HG03469 (cell line): ENCODE data around the gene SRXN1.
"Not testable (repeated sequence)": the region's sequence is repeated elsewhere in the genome, so short reads cannot be mapped to it uniquely, and the experiment has no call there.

Source experiments
- ATAC-seq: cut with Tn5 transposase; IDR thresholded peaks from one replicate; pipeline ENCODE4 v1.9.1; 2021; ENCODE audit warnings: mild to moderate bottlenecking, moderate library complexity, moderate number of reproducible peaks; ENCODE audit not compliant: unreplicated experiment

SRXN1 gene

DNA sequence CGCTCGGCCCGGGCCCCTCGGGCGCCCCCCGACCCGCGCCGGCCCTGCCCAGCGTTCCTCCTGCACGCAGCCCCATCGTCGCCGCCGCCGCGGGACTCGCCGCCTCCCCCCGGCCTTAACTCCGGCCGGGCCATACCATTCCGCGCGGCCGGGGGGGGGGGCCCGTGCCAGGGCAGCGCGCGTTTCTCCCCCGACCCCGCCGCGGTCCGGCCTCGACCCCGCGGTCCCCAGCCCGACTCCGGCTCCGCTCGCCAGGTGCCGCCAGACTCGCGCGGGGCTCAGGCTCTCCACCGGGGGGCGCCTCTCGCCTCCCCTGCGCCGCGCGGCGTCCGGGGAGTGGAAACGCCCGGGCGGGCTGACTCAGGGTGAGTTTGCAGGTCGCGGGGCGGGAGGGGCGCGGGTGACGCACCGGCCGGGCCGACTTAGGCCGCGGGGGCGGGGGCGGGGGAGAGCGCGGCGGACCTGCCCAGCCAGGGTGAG, at the start of gene SRXN1:
Gene SRXN1, minus strand, starts transcription at position 91 of the 480 bp plus-strand sequence. Its CDS starts 15 bp downstream, at position 76.
- peak; percentile 42 for ATAC-seq

DNA sequence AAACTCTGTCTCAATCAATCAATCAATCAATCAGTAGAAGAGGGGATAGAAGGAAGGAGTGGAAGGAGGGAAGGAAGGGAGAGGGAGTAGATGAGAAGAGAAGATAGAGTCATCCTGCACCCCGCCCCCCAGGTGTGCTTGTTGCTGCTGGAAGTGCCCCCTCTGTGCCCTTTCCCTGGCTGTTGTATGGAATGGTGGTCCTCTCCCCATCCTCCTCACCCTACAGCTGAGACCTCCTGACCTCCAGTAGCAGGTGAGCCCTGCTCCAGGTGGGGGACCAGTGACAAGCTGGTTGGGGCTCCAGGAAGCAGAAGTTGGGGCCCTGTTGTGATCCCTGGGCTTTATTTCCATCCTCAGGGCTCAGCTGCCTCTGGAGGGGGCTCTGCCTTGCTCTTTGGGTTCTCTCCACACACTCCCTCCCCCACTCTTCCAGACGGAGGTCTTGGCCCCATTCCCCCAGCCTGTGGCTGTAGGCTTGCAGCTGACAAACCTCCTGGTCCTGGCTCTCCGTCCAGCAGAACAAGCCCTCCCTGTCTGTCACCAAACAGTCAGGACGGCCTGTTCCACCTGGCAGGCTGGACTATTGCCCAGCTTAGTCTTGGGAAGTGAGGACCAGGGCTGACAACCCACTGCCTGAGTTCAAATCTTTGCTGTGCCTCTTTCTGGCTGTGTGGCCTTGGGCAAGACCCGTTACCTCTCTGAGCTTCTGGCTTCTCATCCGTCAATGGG, 48.6 kb upstream of the SRXN1 start:
- ATAC-seq, result no peak

DNA sequence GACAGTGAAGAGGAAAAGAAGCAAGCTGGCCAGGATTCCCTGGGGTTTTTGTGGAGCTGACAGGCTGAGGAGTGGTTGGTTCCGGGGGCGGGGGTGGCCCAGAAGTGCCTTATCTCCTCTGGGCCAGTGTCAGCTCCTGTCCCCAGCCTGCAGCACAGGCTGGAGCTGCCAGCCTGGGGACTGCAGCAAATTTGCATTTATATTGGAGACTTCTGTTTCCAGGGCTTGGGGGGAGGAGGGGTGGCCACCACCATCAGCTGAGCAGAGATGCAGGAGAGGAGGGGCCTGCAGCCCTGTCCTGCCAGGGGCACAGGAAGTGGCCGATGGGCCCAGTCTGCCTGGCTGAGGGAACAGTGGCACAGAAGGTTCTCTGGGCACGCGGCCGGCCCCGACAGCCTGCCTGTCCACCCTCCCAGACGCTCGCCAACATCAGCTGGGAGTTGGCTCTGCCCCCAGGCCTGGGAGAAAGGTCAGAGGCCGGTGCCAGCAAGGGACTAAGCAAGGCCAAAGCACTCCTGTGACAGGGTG, 46.9 kb upstream of the SRXN1 start:
- no peak for ATAC-seq

DNA sequence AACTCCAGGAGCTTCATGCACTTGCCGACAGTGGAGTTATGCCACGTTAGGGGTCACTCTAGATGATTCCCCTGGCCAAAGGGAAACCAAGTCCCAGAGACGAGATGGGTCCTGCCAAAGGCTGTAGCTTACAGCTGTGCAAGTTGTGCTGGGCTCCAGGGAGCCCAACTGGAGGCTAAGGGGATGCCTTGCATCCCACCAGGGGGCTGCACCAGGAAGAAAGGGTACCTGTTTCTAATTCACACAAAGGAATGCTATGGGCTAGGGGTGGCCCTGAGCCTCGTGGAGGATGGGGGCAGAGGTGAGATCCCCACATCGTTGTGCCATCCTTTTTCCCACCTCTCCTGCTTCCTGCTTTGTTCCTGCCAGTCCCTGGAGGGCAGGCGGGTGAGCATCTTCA, 46.3 kb upstream of the SRXN1 start:
- ATAC-seq, result no peak

DNA sequence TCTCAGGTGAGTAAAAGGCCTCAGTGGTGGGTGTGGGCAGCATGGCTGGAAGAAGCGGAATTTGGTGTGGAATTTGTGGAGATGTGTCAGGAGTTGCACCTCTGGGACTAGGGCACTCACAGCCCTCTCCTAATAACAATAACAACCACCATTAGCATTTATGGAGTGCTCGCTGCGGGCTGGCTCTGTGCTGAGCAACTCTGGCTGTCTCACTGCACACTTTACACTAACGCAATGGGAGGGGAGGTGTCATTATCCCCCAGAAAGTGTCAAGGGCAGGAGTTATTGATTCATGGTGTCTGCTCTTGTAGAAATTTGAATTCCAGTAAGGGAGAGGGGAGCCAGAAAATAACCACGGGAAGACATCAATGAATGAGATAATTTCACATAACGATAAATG, 45.3 kb upstream of the SRXN1 start:
- ATAC-seq, result no peak

DNA sequence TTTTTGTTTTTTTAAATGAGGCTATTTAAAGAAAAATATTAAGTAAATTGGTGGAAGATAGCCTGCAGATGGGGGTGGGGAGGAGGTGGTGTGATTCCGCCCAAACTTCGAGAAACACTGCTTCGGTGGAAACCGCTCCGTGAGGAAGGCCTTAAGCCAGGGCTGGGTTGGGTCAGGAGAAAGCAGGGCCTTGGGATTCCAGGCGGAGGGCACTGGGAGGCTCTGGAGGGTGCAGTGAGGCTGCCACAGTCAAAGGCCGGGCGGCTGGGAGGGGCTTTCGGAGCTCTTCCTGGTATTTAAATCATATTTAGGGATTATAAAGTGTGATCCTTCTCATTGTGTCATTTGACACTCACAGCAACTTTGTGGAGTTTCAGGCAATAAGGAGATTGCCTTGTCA, 44.8 kb upstream of the SRXN1 start:
- ATAC-seq, result no peak

DNA sequence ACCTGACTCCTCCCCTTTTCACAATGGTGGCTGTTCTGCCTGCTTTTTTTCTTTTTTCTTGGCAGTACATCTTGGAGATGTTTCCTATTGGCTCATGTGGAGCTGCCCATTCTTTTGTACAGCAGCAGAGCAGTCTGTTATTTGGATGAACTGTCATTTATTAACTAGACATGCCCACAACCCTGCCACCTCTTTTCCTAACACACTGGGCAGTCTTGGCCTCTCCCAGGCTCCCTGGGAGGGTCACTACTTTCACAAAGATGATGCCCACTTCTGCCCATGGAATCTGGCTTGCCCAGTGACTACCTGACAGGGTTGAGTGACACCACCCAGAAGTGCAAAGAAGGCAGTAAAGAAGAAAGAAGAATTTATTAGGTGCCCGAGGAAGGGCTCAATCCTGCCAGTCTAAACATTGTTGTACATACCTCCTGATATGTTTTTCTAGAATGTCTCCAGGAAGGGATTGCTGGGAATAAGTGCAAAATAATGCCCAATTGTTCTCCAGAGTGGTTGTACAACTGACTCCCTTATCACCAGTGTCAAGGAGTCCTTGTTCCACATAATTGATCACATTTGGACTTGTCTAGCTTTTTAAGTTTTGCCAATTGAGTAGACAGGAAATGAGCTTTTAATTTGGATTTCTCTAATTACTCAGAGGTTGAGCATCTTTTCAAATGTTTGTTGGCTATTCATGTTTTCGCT, 42.3 kb upstream of the SRXN1 start:
- no peak for ATAC-seq

DNA sequence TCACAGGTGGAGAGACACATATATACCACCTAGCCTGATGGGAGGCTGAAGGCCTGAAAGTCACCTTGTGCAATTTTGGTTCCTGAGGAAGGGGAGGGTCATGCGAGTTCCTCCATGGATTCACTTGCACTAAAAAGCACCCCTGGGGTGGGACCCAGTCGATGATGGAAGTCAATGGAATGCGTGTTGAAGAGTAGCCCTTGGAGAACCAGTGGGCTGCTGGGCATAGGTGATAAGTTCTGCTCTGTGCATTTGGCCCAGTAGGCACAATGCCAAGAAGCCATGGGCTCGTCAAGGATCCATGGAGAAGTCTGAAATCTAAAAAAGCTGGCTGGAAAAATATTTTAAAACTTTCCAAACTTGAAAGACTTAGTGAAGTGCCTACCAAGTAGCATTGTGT, 41.5 kb upstream of the SRXN1 start:
- no peak for ATAC-seq

DNA sequence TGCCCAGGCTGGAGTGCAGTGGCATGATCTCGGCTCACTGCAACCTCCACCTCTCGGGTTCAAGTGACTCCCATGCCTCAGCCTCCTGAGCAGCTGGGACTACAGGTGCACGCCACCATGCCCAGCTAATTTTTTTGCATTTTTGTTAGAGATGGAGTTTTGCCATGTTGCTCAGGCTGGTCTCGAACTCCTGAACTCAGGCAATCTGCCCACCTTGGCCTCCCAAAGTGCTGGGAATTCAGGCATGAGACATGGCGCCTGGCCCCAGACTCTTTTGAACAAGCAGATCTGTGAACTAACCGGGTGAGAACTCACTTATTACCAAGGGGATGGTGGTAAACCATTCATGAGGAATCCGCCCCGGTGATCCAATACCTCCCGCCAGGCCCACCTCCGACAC, 40.8 kb upstream of the SRXN1 start:
- not testable (repeated sequence) for ATAC-seq

DNA sequence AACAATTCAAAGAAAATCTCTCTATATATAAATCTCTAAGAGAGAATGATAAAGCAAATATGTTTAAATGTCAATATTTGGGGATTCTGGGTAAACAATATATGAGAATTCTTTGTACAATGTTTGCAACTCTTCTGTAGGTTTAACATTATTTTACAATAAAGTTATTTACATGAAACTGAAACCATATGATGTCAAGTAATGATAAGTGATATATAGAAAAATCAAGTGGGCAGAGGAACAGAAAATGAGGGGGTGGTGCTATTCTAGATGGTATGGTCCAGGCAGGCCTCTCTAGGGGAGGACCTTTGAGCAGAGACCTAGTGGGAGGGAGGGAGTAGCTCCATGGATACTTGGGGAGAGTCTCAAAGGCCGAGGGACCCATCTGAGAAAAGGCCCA, 39.0 kb upstream of the SRXN1 start:
- ATAC-seq, result no peak

DNA sequence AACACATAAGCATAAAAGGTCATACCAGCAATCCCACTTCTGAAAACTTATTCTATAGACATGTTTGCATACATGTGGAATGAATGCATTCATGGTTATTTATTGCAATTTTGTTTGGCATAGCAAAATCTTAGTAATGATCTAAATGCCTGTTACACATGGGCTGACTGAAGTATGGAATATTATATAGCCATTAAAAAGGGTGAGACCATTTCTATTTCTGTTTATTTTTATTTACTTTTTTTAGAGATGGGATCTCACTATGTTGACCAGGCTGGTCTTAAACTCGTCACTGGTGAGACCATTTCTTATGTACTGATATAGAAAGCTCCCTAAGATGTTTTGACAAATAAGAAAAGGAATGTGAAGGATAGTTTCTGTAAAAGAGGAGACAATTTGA, 36.9 kb upstream of the SRXN1 start:
- ATAC-seq, result no peak

DNA sequence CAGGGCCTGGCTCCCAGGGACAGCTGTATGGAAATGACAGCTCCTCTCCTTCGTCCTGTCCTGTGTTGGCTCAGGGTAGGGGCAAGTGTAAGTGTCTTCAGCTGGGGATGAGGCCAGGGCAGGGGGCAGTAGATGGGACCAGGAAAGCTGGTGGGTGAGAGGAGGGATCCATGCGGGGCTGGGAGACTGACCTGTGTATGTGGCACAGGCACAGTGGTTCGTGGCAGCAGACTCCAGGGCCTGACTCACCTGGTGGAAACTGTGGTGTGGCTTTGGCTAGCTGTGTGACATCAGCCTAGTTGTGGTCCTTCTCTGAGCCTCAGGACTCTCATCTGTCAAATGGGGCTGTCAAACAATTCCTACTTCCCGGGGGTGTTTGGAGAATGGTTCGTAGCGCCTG, 36.3 kb upstream of the SRXN1 start:
- no peak for ATAC-seq

DNA sequence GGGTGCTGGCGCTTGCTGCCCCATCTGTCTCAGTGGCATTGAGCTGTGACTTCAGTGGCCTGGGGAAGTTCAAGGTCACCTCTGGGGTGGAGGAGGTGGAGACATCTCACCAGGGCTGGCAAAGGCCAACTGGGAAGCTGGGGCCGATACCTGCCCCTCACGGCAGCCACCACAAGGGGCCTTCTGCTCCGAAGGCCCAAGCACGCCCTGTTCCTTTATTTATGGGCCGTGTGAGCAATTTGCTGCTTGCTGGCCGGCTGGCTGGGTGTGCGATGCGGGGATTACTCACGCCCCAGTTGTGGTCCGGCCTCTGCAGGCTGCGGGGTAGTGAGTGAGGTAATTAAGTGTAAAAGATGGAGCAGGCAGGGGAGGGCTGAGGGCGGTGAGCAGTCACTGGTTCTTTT, 35.8 kb upstream of the SRXN1 start:
- ATAC-seq, result no peak

DNA sequence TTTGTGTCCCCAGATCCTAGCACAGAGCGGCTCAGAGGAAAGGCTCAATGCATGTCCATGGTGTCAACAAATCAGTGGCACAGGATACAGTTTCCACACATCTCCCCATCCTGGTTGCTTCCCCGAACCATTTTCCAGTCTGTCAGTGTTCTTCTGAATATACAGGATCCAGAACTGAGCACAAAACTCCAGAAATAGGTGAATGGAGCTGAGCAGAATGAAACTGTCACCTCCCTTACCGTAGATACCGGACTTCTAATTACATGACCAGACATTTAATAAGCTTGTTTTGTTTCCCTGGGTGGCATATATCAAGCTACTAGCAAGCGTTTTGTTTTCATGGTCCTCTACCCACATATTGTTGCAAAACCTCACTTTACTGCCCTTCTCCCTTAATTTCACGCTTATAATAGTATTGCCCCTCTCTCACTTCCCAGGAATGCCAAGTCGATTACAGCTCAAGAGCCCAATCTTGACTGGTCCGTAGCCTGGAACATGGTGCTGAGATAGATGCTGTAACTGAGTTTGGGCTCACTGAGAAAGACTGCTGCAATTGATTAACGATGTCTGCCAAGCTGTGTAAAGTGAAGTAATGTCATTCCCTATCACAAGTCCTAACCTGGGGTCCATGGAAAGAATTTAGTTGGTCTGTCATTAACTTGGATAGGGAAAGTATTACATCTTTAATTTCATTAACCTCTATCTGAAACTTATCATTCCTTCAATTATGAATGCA, 34.6 kb upstream of the SRXN1 start:
- ATAC-seq, result no peak

DNA sequence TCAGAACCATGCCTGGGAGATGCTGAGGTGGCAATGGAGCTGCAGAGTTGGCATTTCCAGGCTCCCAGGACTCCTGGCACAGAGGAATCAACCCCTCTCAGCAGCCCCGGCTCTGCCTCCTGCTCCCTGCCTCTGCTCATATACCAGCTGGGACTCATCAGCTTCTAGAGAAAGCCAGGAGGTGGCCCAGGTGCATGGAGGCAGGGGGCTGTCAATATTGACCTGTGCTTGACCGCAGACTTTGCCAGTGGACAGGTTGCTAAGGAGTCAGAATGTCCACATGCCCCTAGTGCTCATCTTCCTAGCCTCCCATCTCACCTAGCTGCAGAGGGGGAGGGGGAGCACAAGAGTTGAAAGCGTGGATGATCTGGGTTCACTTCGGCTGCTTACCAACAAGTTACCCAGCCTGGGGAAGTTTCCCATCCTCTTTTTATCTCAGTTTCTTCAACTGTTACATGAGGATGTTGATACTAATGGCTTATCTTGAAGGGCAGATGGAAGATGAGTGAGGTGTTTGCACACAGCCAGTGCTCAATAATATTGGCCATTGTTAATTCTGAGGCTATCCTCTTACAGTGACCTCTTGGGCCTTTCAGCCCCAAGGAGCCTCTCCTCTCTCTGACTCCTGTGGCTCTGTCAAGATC, 31.8 kb upstream of the SRXN1 start:
- ATAC-seq, result no peak

DNA sequence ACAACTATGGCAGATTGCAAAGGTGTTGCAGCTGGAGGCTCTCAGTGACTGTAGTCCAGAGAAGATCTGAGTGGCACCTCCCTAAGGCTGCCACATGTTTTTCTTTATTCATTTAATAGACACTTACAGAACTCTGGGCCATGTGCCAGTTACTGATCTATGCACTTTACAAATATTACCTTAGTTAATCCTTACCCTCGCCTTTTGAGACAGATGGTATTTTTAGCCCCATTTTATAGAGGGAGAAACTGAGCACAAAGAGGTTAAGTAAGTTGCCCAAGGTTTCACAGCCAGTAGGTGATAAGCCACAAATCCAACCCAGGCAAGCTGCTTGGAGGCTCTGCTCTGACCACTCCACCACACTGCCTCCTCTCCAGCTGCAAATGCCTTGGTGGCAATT, 29.1 kb upstream of the SRXN1 start:
- no peak for ATAC-seq

DNA sequence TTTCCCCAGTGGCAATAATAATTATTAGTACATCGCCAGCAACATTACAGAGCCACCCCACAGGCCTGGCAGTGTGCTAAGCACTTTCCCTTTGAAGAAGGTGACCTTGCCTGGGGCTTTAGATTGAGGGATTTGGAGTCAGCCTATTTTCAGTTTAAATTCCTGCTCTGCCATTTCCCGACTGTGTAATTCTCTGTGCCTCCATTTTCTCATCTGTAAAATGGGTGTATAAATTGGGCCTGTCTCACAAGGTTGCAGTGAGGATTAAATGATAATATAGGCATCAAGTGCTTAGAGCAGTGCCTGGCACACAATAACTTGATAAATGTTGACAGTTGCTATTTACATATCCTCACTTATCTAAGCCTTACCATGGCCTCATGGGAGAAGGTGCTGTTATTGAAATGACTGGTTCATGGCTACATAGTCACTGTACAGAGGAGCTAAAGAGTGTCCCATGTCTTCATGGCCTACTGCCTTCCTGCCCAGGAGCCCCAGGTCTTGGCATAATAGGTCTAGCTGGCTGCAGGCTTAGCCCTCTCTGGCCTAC, 27.7 kb upstream of the SRXN1 start:
- no peak for ATAC-seq

DNA sequence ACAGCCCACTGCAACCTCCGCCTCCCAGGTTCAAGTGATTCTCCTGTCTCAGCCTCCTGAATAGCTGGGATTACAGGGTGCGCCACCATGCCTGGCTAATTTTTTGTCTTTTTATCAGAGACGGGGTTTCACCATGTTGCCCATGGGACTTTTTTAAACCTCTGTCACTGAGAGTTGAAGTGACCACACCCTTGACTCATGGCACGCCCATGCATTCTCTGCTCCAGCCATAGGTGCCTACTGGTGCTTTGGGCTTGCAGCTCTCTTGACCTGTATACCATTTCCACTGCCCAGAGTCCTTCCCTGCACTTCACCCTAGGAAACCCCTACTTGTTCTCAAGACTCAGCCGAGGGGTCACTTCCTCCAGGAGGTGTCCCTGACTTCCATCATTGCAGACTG, 25.0 kb upstream of the SRXN1 start:
- no peak for ATAC-seq

DNA sequence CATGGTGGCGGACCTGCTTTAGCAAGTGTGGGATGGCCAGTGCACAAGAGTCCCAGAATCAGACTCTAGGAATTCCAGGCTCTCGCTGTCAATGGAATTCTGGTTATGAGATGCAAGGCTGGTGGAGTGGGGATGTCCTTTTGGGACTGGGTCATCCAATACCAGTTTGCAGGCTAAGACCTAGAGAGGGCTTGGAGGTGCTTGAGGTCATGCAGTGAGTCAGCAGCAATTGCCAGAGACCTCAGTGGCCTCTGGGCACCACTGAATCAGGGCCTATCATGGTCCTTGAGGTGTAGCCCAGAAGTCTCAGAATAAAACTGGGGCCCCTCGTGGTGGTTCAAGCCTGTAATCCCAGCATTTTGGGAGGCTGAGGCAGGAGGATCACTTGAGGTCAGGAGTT, 24.0 kb upstream of the SRXN1 start:
- no peak for ATAC-seq

DNA sequence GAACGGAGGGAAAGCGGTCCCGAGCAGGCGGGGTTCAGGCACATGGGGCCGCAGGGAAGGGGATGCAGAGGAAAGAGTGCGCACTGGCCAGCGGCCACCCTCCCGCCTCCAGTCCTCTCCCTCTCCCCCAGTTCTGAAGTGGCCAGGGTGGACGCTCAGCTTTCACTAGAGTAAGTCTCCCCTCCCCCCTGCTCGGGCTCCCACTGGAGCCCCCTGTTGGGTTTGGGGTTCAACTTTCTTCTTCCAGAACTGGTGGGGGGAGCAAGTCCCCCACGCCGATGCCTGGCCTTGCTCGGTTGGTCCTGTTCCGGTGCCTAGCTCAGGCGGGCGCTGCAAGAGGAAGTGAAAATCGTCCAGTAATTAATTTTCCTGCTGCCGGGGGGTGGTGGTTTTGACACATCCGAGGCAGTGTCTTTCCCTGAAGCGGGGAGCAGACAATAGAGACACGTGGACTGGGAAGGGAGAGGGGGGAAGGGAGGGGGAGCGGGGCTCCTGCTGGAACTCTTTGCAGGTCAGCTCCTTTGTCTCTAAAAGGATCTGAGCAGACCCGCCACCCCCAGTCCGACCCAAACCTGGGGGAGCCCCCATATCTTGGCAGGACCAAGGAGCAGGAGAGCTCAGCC, 23.4 kb upstream of the SRXN1 start:
- ATAC-seq, result no peak
